Ascending aorta (tissue), 2 donors: Measurements from ENCODE around the gene SCN1A. TPM values are rescaled to one million over a fixed set of nuclear protein-coding genes. Genes with fewer than 3 reads are reported as not detected.
"Not testable (repeated sequence)": the region's sequence is repeated elsewhere in the genome, so short reads cannot be mapped to it uniquely, and the experiment has no call there.

Experiments
- DNase-seq, 2 donors: peaks; one replicate each; pipeline ENCODE4 v3.0.0-alpha.2; 2019; ENCODE audit warnings: low spot score in 2 of 2
- H3K27ac ChIP-seq, 2 donors: fragments of 200-600 bp; sonication (generic); one replicate each; pipeline ENCODE4 v1.5.1; 2016 to 2017; ENCODE audit warnings: mild to moderate bottlenecking in 1 of 2
- H3K27me3 ChIP-seq: fragments of 200-600 bp; sonication (generic); one replicate; pipeline ENCODE4 v1.5.1; 2017
- H3K36me3 ChIP-seq, 2 donors: fragments of 200-600 bp; sonication (generic); one replicate each; pipeline ENCODE4 v1.5.1; 2016
- H3K4me1 ChIP-seq, 2 donors: fragments of 200-600 bp; sonication (generic); one replicate each; pipeline ENCODE4 v1.5.1; 2016 to 2017; ENCODE audit warnings: mild to moderate bottlenecking in 1 of 2
- H3K4me3 ChIP-seq, 2 donors: fragments of 200-600 bp; sonication (generic); one replicate each; pipeline ENCODE4 v1.5.1; 2016 to 2017; ENCODE audit warnings: mild to moderate bottlenecking in 1 of 2
- H3K9me3 ChIP-seq, 2 donors: fragments of 200-600 bp; sonication (generic); one replicate each; pipeline ENCODE4 v1.5.1; 2016
- intact Hi-C: fragments of 100-400 bp; cut with DNase I; formaldehyde crosslinking; loops from one replicate; pipeline ENCODE4 v1.15.1; 2023
- total RNA-seq: library from RNA; depleted of rRNA; stranded (reverse); fragments of >200 nt; gene quantifications from one replicate; pipeline ENCODE4 v1.1.0, GENCODE V29; 2016
- TF ChIP-seq, protein P1 (sequence below), 3 experiments: fragments of 200-600 bp in 2 of 3; fragments of 450-650 bp in 1 of 3; sonication (generic) in 2 of 3; IDR thresholded peaks; one replicate each; pipeline ENCODE4 v1.5.1; 2016 to 2019; ENCODE audit warnings: antibody characterized with exemption in 3 of 3, mild to moderate bottlenecking in 1 of 3, moderate library complexity in 1 of 3

The SCN1A gene
- total RNA-seq, 1 donor from 2014 or later, result not detected

DNA sequence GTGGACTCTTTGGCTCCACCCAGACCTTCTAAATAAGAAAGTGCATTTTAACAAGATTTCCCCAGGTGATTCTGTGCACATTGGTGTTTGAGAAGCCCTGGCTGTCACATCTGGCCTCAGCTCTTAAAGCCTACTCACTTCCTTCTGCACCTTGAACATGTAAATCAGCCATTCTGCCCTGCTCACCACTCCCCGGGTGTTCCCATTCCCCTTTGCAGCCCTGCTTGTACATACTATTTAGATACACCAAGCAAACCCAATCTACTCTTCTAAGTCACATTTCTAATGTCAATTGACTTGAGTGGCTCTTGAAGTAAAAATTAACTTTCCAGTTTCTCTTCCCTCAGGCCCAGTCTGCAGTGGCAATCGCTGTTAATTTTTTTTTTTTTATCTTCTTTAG lies 13.1 kb upstream of the SCN1A start:
- Histone ChIP-seq H3K4me1 (no peaks in the 10 kb centered on the region), H3K9me3 (no peaks in the 10 kb centered on the region), H3K4me3 (no peak overlapping the region), H3K36me3 (no peaks in the 10 kb centered on the region), H3K27ac (no peak overlapping the region), H3K27me3 (no peaks in the 10 kb centered on the region)
- intact Hi-C loops, result no loop called here
- no peak for DNase-seq
- TF ChIP-seq, protein P1, sequence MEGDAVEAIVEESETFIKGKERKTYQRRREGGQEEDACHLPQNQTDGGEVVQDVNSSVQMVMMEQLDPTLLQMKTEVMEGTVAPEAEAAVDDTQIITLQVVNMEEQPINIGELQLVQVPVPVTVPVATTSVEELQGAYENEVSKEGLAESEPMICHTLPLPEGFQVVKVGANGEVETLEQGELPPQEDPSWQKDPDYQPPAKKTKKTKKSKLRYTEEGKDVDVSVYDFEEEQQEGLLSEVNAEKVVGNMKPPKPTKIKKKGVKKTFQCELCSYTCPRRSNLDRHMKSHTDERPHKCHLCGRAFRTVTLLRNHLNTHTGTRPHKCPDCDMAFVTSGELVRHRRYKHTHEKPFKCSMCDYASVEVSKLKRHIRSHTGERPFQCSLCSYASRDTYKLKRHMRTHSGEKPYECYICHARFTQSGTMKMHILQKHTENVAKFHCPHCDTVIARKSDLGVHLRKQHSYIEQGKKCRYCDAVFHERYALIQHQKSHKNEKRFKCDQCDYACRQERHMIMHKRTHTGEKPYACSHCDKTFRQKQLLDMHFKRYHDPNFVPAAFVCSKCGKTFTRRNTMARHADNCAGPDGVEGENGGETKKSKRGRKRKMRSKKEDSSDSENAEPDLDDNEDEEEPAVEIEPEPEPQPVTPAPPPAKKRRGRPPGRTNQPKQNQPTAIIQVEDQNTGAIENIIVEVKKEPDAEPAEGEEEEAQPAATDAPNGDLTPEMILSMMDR (IDR thresholded peaks at IDR 0.05), result no peak

DNA sequence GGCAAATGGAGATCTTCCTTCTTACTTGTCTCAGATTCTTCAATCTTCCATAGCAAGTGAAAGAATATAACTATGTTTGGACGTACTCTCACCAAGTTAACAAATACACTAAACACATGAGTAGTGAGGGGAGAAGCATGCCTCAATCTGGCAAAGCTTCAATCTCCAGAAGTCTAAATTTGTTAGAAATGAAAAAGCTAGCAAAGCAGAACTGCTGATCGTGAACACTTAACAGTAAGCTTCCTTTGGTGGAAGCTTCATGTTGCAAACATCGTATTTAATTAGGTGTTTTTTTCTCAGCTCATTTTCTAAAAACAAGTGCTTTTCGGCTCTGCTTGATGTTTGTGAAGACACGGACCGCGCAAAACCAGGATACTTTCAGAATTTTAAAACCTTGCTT lies 12.7 kb upstream of the SCN1A start:
- H3K27me3 ChIP-seq, result no peaks in the 10 kb centered on the region
- no peaks in the 10 kb centered on the region for H3K4me1 ChIP-seq
- TF ChIP-seq, protein P1 (IDR thresholded peaks at IDR 0.05), result no peak
- no peaks in the 10 kb centered on the region for H3K36me3 ChIP-seq
- no peak for DNase-seq
- H3K9me3 ChIP-seq, result no peaks in the 10 kb centered on the region
- H3K27ac ChIP-seq, result no peak overlapping the region
- intact Hi-C loops, result no loop called here
- H3K4me3 ChIP-seq, result no peak overlapping the region

DNA sequence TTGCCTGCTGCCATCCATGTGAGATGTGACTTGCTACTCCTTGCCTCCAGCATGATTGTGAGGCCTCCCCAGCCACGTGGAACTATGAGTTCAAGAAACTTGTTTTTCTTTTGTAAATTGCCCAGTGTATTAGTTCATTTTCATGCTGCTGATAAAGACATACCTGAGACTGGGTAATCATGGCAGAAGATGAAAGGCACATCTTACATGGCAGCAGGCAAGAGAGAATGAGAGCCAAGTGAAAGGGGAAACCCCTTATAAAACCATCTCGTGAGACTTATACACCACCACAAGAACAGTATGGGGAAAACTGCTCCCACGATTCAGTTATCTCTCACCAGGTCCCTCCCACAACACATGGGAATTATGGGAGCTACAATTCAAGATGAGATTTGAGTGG lies 11.7 kb upstream of the SCN1A start:
- H3K4me1 ChIP-seq, H3K4me3 ChIP-seq, H3K36me3 ChIP-seq, H3K27me3 ChIP-seq, H3K27ac ChIP-seq, H3K9me3 ChIP-seq, DNase-seq, intact Hi-C loops: not testable (repeated sequence)

DNA sequence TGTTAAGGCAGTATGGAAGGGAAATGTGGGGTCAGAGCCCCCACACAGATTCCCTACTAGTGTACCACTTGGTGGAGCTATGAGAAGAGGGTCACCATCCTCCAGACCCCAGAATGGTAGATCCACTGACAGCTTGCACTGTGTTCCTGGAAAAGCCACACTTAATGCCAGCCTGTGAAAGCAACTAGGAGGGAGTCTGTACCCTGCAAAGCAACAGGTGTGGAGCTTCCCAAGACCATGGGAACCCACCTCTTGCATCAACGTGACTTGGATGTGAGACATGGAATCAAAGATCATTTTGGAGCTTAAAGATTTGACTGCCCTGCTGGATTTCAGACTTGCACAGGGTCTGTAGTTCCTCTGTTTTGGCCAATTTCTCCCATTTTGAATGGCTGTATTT lies 10.8 kb upstream of the SCN1A start:
- no peaks in the 10 kb centered on the region for H3K27me3 ChIP-seq
- H3K9me3 ChIP-seq, result no peaks in the 10 kb centered on the region
- no peak for DNase-seq
- no peak overlapping the region for H3K4me3 ChIP-seq
- TF ChIP-seq, protein P1 (IDR thresholded peaks at IDR 0.05), result no peak
- no peaks in the 10 kb centered on the region for H3K4me1 ChIP-seq
- intact Hi-C loops, result no loop called here
- H3K36me3 ChIP-seq, result no peaks in the 10 kb centered on the region
- H3K27ac ChIP-seq, result no peak overlapping the region

DNA sequence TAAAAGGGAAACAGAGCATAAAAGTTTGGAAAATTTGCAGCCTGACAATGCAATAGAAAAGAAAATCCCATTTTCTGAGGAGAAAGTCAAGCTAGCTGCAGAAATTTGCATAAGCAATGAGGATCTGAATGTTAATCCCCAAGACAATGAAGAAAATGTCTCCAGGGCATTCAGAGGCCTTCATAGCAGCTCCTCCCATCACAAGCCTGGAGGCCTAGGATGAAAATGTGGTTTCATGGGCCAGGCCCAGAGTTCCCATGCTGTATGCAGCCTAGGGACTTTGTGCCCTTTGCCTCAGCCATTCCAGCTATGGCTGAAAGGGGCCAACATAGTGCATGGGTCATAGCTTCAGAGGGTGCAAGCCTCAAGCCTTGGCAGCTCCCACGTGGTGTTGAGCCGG lies 10.3 kb upstream of the SCN1A start:
- TF ChIP-seq, protein P1 (IDR thresholded peaks at IDR 0.05), result no peak
- Histone ChIP-seq H3K9me3 (no peaks in the 10 kb centered on the region), H3K27ac (no peak overlapping the region), H3K4me3 (no peak overlapping the region), H3K36me3 (no peaks in the 10 kb centered on the region), H3K4me1 (no peaks in the 10 kb centered on the region), H3K27me3 (no peaks in the 10 kb centered on the region)
- DNase-seq, result no peak
- intact Hi-C loops, result no loop called here

DNA sequence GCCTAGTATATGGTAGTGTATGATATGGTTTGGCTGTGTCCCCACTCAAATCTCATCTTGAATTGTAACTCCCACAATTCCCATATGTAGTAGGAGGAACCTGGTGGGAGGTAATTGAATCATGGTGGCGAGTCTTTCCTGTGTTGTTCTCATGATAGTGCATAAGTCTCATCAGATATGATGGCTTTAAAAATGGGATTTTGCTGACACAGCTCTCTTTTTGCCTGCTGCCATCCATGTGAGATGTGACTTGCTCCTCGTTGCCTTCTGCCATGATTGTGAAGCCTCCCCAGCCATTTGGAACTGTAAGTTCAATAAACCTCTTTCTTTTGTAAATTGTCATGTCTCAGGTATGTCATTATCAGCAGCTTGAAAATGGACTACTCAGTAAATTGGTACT lies 9.5 kb upstream of the SCN1A start:
- no peak for DNase-seq
- no peak overlapping the region for H3K27ac ChIP-seq
- H3K27me3 ChIP-seq, result no peaks in the 10 kb centered on the region
- H3K4me3 ChIP-seq, result no peak overlapping the region
- TF ChIP-seq, protein P1 (IDR thresholded peaks at IDR 0.05), result no peak
- H3K4me1 ChIP-seq, result no peaks in the 10 kb centered on the region
- no peaks in the 10 kb centered on the region for H3K9me3 ChIP-seq
- no peaks in the 10 kb centered on the region for H3K36me3 ChIP-seq
- intact Hi-C loops, result no loop called here
